ENCODE measurements around the gene DRC1. TPM values are rescaled to one million over a fixed set of nuclear protein-coding genes. Genes with fewer than 3 reads are reported as not detected.

The DRC1 gene
- polyA plus RNA-seq, 6 donors from 2014 or later, result not detected

- DNase-seq (no peak), ATAC-seq (ENCODE audit: low read depth in 2 of 2) (no peak)
- peaks cover 10 to 20% (median 14%) of the 10 kb centered on the region in 7 donors for H3K9me3 Mint-ChIP-seq
- peaks cover 3 to 5% (median 4%) of the 10 kb centered on the region in 3 donors for H3K4me1 Mint-ChIP-seq
- H3K27me3 Mint-ChIP-seq, result peaks cover 0 to 21% (median 7%) of the 10 kb centered on the region in 3 donors
- no peak overlapping the region for H3K27ac Mint-ChIP-seq
- no peak overlapping the region for H3K4me3 Mint-ChIP-seq
- peaks cover 0 to 15% of the 10 kb centered on the region in 2 donors for H3K36me3 Mint-ChIP-seq
Measured at GRCh38 chr2:26473796-26474195, 72.1 kb downstream of the DRC1 start.

GRCh38 chr2:26474261-26474785 lies 72.6 kb downstream of the DRC1 start:
- H3K27ac Mint-ChIP-seq, result no peak overlapping the region
- ATAC-seq (ENCODE audit: low read depth in 2 of 2) (no peak), DNase-seq (no peak)
- peaks cover 9 to 15% (median 11%) of the 10 kb centered on the region in 7 donors for H3K9me3 Mint-ChIP-seq
- H3K4me1 Mint-ChIP-seq, result peaks cover 3 to 5% (median 4%) of the 10 kb centered on the region in 3 donors
- peaks cover 0 to 21% (median 7%) of the 10 kb centered on the region in 3 donors for H3K27me3 Mint-ChIP-seq
- no peak overlapping the region for H3K4me3 Mint-ChIP-seq
- peaks cover 0 to 15% of the 10 kb centered on the region in 2 donors for H3K36me3 Mint-ChIP-seq

GRCh38 chr2:26475037-26475436 lies 73.3 kb downstream of the DRC1 start:
- Mint-ChIP-seq H3K27ac (no peak overlapping the region), H3K4me1 (peaks cover 3 to 5% (median 4%) of the 10 kb centered on the region in 3 donors), H3K9me3 (peaks cover 3 to 10% (median 5%) of the 10 kb centered on the region in 7 donors), H3K27me3 (peaks cover 0 to 16% (median 7%) of the 10 kb centered on the region in 3 donors), H3K4me3 (no peak overlapping the region), H3K36me3 (peaks cover 0 to 9% of the 10 kb centered on the region in 2 donors)
- no peak for DNase-seq
- ATAC-seq (ENCODE audit: low read depth in 2 of 2), result no peak

GRCh38 chr2:26475832-26476501 lies 74.2 kb downstream of the DRC1 start:
- Mint-ChIP-seq H3K4me3 (no peak overlapping the region), H3K27me3 (peaks cover 0 to 7% (median 7%) of the 10 kb centered on the region in 3 donors), H3K9me3 (peaks cover 0 to 6% (median 0%) of the 10 kb centered on the region in 7 donors), H3K27ac (peak overlapping the region in 1 of 6 donors; percentile 37), H3K36me3 (no peaks in the 10 kb centered on the region), H3K4me1 (peaks cover 3 to 5% (median 4%) of the 10 kb centered on the region in 3 donors)
- no peak for DNase-seq
- ATAC-seq (ENCODE audit: low read depth in 2 of 2), result no peak

- no peaks in the 10 kb centered on the region for H3K36me3 Mint-ChIP-seq
- no peaks in the 10 kb centered on the region for H3K9me3 Mint-ChIP-seq
- H3K4me1 Mint-ChIP-seq, result peaks cover 3 to 5% (median 4%) of the 10 kb centered on the region in 3 donors
- ATAC-seq (ENCODE audit: low read depth in 2 of 2) (no peak), DNase-seq (no peak)
- no peak overlapping the region for H3K4me3 Mint-ChIP-seq
- H3K27me3 Mint-ChIP-seq, result peaks cover 0 to 9% (median 7%) of the 10 kb centered on the region in 3 donors
- H3K27ac Mint-ChIP-seq, result peak overlapping the region in 2 of 6 donors; percentile 20 to 56
Measured at GRCh38 chr2:26477126-26477910, 75.6 kb downstream of the DRC1 start.

GRCh38 chr2:26477911-26478253 lies 76.2 kb downstream of the DRC1 start, which contains the start of gene OTOF:
OTOF (minus strand) TSS chr2:26478124.
- Mint-ChIP-seq H3K27ac (peak within 1 kb of the TSS in 2 of 6 donors; percentile 20 to 56), H3K27me3 (peaks cover 0 to 14% (median 7%) of the 10 kb centered on the region in 3 donors), H3K4me3 (peak within 1 kb of the TSS in 1 of 8 donors; percentile 50), H3K36me3 (no peaks in the 10 kb centered on the region), H3K9me3 (no peaks in the 10 kb centered on the region), H3K4me1 (peaks cover 3 to 5% (median 4%) of the 10 kb centered on the region in 3 donors)
- ATAC-seq (ENCODE audit: low read depth in 2 of 2), result no peak
- DNase-seq, result no peak

GRCh38 chr2:26478366-26478765 lies 76.6 kb downstream of the DRC1 start:
- no peak overlapping the region for H3K27ac Mint-ChIP-seq
- H3K36me3 Mint-ChIP-seq, result no peaks in the 10 kb centered on the region
- peak overlapping the region in 1 of 8 donors; percentile 50 for H3K4me3 Mint-ChIP-seq
- H3K9me3 Mint-ChIP-seq, result no peaks in the 10 kb centered on the region
- peaks cover 3 to 5% (median 4%) of the 10 kb centered on the region in 3 donors for H3K4me1 Mint-ChIP-seq
- H3K27me3 Mint-ChIP-seq, result peaks cover 0 to 14% (median 7%) of the 10 kb centered on the region in 3 donors
- ATAC-seq (ENCODE audit: low read depth in 2 of 2) (no peak), DNase-seq (no peak)

- Mint-ChIP-seq H3K4me1 (peaks cover 3 to 5% (median 4%) of the 10 kb centered on the region in 3 donors), H3K36me3 (no peaks in the 10 kb centered on the region), H3K9me3 (no peaks in the 10 kb centered on the region), H3K27ac (no peak overlapping the region), H3K27me3 (peaks cover 0 to 14% (median 7%) of the 10 kb centered on the region in 3 donors), H3K4me3 (no peak overlapping the region)
- ATAC-seq (ENCODE audit: low read depth in 2 of 2), result no peak
- no peak for DNase-seq
Measured at GRCh38 chr2:26479131-26479788, 77.5 kb downstream of the DRC1 start.

- H3K9me3 Mint-ChIP-seq, result no peaks in the 10 kb centered on the region
- DNase-seq, result no peak
- H3K4me1 Mint-ChIP-seq, result peaks cover 3 to 5% (median 4%) of the 10 kb centered on the region in 3 donors
- ATAC-seq (ENCODE audit: low read depth in 2 of 2), result no peak
- peak overlapping the region in 1 of 6 donors; percentile 29 for H3K27ac Mint-ChIP-seq
- no peaks in the 10 kb centered on the region for H3K36me3 Mint-ChIP-seq
- H3K27me3 Mint-ChIP-seq, result peaks cover 0 to 14% (median 10%) of the 10 kb centered on the region in 3 donors
- H3K4me3 Mint-ChIP-seq, result no peak overlapping the region
Measured at GRCh38 chr2:26479789-26480565, 78.3 kb downstream of the DRC1 start.

- no peaks in the 10 kb centered on the region for H3K36me3 Mint-ChIP-seq
- no peak overlapping the region for H3K4me3 Mint-ChIP-seq
- H3K27ac Mint-ChIP-seq, result no peak overlapping the region
- peaks cover 0 to 18% (median 14%) of the 10 kb centered on the region in 3 donors for H3K27me3 Mint-ChIP-seq
- H3K4me1 Mint-ChIP-seq, result peaks cover 3 to 5% (median 4%) of the 10 kb centered on the region in 3 donors
- H3K9me3 Mint-ChIP-seq, result no peaks in the 10 kb centered on the region
- DNase-seq, result no peak
- no peak for ATAC-seq (ENCODE audit: low read depth in 2 of 2)
Measured at GRCh38 chr2:26480566-26481423, 79.1 kb downstream of the DRC1 start.

- ATAC-seq (ENCODE audit: low read depth in 2 of 2), result no peak
- no peak overlapping the region for H3K4me3 Mint-ChIP-seq
- peaks cover 0 to 21% (median 14%) of the 10 kb centered on the region in 3 donors for H3K27me3 Mint-ChIP-seq
- H3K4me1 Mint-ChIP-seq, result peaks cover 3 to 5% (median 4%) of the 10 kb centered on the region in 3 donors
- H3K36me3 Mint-ChIP-seq, result no peaks in the 10 kb centered on the region
- no peaks in the 10 kb centered on the region for H3K9me3 Mint-ChIP-seq
- H3K27ac Mint-ChIP-seq, result no peak overlapping the region
- DNase-seq, result no peak
Measured at GRCh38 chr2:26481706-26482105, 80.0 kb downstream of the DRC1 start.
